Amniotic stem cell (primary cell): ENCODE measurements around the gene RUNX1.
"Not testable (repeated sequence)": the region's sequence is repeated elsewhere in the genome, so short reads cannot be mapped to it uniquely, and the experiment has no call there.

Experiments used
- DNase-seq: peaks from one replicate; lab custom pipeline; 2025; lab: John Stamatoyannopoulos, UW

RUNX1 gene

GRCh38 chr21:35016517-35017188 is 32.4 kb downstream of the RUNX1 start:
- no peak for DNase-seq

DNA sequence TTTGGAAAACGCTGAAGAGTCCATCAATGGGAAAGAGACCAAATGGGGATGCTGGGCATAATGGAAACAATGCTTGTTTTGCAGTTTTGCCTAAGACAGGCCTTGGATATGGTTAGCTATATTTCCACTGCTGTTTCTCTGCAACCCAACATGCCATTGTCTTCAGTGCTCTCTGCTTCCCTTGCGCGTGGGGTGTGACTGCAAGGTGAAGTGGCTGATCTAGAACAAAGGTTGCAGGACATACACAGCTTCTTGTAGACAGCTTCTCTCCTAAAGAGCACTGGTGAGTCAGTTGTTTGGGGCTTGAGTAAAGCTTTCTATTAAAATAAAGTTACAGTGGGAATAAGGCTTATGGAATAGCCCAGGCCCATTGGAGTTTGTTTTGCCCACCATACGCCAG is 33.0 kb downstream of the RUNX1 start:
- no peak for DNase-seq

DNA sequence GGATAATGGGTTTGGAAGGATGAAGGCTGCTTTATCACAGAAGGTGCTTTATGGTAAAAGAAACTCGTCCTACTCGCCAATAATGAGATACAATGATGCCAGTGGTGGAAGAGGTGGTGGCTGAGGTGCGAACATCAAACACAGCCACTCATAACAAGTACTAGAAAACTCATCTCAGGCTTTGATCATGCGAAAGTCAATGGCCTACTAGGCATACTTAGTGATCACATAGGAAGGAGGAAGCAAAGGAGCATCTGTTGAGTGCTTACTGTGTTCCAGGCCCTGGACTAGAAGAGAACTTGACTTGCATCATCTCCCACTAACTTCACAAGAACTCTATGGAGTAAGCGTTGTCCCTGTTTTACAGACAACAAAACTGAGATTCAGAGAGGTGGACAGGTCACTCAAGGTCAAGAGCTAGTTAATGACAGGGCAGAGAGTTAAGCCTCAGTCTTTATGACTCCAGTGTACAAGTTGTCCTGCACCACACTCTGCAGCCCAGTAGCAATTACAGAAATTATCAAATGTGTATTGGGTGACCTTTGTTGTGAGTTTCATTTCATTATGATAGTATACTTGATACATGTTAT is 33.6 kb downstream of the RUNX1 start:
- DNase-seq: no peak

GRCh38 chr21:35014302-35015041 is 34.6 kb downstream of the RUNX1 start:
- no peak for DNase-seq

DNA sequence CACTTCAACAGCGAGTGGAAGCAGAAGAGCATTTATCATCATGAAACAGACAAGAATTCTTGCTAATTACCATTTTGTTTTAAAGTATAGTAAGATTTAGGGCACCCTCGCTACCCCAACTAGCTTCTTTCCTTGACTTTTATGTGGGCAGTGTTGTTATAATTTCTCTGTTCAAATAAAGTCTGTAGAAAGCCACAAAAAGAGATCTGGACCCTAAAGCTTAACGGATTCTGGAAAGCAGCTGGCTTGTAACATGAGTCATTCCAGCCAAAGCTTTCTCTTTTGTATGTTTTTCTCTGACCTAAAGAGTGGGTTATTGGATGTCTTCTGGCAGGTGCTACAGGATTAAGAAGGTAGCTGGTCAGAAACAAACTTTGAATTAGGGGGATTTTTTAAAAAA is 37.4 kb downstream of the RUNX1 start:
- DNase-seq: no peak

GRCh38 chr21:35010447-35010846 is 38.7 kb downstream of the RUNX1 start:
- no peak for DNase-seq

DNA sequence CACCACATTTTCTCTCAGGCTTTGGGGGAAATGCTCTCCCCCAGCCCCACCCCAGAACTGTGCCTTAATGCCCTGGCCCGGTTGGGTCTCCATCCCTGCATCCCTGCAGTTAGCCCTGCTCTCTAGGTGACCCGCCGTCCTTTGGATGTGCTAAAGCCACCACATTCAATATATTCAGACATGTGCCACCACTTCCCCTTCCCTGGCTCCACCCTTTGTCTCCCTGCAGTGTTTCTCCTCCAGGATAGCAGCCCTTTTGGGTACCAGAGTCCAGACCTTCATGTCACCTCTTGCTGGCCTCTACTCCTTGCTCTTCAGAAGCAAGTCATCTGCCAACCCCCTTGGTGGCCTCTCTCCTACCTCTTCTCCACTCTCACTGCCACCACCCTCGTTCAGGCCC is 41.8 kb downstream of the RUNX1 start:
- DNase-seq: no peak

GRCh38 chr21:35006771-35007170 is 42.3 kb downstream of the RUNX1 start:
- DNase-seq: no peak

GRCh38 chr21:35006248-35006647 is 42.9 kb downstream of the RUNX1 start:
- no peak for DNase-seq

DNA sequence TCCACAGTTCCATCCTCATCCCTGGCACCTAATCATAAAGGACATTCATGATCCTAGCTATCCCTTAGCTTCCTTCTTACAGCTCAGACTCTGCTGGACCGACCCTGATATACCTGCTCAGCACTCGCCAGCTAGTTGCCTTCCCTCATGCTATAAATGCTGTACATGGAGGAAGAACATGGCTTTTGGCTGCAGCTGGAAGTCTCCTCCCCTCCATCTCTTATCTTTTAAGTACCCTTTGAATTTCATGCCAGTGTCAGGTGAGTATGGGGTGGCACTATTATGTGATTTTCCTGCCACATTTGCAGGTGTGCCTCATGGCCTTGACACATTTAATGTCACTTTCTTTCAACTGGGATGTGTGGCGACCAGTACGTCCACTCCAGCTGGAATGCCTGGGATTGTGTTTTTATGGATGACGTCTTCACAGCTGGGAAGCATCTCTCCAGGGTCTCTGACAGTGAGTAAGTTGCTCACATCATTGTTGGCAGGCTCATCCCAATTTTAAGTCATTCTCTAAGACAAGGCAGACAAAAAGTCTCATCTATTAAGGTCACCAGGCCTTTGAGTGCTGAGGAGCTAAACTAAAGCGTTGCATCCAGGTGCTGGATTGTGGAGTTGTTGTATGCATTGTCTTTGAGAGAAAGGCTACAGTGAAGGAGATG is 43.4 kb downstream of the RUNX1 start:
- DNase-seq: no peak

DNA sequence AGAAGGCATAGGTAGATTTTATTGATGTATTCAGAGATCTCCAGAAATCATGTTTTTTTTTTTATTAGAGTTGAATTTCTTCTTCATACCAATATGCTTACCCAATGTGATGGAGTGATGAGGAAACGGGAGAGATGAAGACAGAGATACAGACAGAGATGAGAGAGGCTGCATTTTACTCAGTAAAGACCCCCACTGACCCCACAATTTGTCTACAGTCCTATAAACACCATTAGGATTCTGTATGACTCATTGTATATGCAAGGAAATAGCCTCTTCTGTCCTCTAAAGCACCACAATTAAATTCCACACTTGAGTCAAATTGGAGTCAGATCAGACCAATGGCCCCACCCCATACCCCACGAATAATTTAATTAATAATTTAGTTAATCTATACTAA is 44.0 kb downstream of the RUNX1 start:
- DNase-seq: no peak

DNA sequence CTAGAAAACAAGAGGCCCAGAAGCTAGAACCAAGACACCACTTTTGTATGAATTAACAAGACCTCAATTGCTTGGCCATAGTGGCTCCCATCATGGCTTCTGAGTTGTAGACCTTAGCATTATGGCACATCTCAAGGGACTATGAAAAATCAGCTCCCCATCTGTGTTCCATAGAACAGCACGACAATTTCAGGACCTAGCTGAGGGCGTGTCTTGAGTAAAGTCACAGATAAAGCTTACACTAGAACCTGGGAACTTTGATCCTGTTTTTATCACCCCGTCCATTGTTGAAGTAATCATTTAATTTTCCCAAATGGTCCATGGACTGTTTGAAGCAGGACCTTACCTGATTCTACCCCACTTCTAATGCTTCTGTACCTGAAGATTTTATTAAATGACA is 44.8 kb downstream of the RUNX1 start:
- DNase-seq: no peak

DNA sequence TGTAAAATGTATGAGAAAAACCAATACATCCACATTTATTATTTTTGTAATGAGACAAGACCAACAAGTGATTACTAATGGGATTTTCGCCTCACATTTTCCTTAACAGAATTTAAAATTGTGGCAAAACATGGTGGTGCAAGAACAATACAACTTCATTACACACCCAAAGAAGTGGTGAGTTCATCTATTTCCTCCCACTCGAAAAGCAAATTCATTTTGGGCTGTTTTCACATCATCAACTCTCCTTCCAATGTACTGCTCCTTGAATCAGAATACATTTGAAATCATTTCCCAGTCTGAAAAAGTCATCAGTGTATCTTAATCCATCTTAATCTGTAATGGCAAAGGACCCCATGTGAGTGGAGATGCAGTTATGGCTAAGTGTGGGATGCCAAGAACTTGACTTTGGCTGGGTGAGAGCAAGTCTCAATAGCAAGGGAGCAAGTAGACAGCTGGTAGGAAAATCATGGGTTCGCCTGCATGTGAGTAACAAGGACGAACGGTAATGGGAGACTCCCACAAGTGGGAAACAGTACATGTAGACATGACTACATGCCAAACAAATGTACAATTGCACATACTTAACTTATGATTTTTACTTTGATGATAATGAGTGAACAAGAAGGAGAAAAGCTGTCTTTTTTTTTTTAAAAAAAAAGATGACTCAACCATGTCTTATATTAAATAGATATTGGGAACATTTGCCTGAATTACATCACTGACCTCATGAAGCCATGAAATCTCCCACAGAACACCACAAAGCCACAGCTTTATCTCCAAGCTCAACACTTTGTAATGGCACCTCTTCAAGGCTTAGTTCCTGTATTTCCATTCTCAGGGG is 46.0 kb downstream of the RUNX1 start:
- no peak for DNase-seq

DNA sequence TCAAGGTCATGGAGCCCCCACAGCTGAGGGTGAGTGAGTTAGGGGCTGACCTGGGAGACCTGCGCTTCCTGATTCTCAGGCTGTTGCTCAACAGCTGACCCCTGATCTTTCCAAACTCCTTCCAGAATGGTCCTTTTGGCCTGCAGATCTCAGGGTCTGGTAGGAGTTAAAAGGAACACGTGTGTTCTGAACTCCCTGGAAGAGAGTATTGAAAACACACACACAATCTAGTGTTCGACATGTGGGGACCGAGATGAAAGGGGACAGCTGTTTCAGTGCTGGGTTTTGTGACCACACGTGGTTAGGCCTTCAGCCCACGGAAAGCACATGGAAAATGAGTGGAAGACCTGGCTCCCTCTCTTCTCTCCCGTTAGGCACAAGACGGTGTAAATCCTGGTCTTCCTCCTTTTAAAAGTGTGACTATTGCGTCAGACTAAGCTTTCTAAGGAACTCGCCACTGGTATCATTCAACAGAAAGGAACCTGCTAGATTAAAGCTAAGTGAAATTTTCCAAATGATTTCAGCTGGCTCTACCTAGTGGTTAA is 49.6 kb downstream of the RUNX1 start:
- DNase-seq: no peak

GRCh38 chr21:34998176-34998575 is 50.9 kb downstream of the RUNX1 start:
- no peak for DNase-seq

GRCh38 chr21:34997294-34997693 is 51.8 kb downstream of the RUNX1 start:
- DNase-seq: no peak

DNA sequence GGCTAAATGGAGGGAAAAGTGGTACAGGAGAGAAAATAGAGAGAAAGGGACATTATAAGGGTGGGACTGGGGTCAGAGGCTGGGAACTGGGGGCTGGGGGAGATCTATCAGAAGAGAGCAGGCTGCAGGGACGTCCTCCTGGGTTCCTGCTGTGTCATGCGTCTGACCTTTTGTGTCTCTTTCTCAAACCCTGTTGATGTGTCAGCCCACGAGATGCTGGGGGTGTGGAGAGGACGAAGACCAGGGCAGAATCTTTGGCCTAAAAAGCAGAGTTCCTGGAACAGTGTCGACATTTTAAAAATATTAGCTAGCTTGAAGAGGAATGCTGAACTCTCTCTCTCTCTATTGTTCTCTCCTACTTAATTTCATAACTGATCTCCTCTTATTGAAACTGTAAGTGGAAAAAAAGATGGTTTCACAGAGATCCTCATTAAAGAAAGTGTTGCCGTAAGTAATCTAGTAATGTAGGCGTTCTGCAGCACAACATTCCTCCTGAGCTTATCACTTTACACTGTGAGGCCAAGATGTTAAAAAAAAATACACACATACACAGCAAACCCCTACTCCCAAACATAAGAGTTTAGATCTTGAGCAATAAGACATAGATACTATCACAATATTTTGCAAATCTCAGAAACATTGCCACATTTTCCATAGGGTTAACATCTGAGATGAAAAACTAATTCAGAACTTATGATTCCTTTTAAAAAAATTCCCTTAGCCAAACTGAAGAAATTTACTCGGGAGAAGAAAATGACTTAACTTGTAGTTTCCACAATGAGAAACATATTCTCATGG is 52.6 kb downstream of the RUNX1 start:
- DNase-seq: no peak

DNA sequence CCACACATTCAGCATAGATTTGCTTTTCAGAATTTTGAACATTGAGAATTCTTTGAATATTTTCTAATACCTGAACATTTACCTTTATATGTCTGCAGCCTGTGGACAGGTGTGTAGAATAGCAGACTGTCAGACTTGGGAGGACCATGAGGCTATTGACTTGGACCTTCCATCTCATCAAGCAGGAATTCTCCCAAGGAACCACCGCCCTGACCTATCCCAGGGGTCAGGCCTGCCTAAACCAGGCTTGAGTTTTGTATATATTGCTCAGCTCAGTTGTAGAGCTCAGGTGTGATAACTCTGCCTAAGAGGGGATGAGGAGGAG is 53.2 kb downstream of the RUNX1 start:
- no peak for DNase-seq

- DNase-seq: no peak
Measured at GRCh38 chr21:34994766-34995631, 54.1 kb downstream of the RUNX1 start.

GRCh38 chr21:34993521-34993921 is 55.6 kb downstream of the RUNX1 start:
- not testable (repeated sequence) for DNase-seq
